DOHH2 (cell line): ENCODE measurements around the gene BOK.

Experiments
- CTCF ChIP-seq: fragments of 200-600 bp; sonication (generic); IDR thresholded peaks from one replicate; pipeline ENCODE4 v1.5.1; 2014; ENCODE audit warnings: antibody characterized with exemption, mild to moderate bottlenecking, low read depth, low read length; ENCODE audit not compliant: poor library complexity, severe bottlenecking
- EZH2phosphoT487 ChIP-seq: fragments of 200-600 bp; sonication (generic); IDR thresholded peaks from 2 replicates; pipeline ENCODE4 v1.6.1; 2017; ENCODE audit warnings: borderline replicate concordance, mild to moderate bottlenecking, antibody characterized with exemption, low read length, moderate library complexity, mixed read lengths

DNA sequence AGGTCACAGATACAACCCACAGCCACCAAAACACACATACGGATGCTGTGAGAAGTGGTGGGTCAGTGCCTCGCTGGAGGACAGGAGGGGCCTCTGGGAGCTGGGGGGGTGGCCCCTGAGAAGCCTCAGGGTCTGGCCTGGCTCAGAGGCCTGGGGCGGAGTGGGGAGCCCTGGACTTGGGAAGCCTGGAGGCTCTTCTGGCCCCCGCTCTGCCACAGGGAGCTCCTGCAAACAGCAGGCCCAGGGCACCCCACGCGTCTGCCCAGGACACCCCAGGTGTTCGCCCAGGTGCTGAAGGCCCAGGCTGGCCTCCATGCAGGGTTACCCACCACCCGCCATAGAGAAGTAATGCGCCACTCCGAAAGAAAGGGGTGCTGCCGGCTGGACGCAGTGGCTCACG is 52.5 kb downstream of the BOK start:
- TF ChIP-seq CTCF (no peak), EZH2phosphoT487 (no peak)
